HG03045 (cell line): ENCODE data around the gene LRFN2.

Experiments
- ATAC-seq: cut with Tn5 transposase; IDR thresholded peaks from one replicate; pipeline ENCODE4 v1.9.1; 2021; ENCODE audit warnings: mild to moderate bottlenecking, moderate library complexity; ENCODE audit not compliant: unreplicated experiment

LRFN2 gene

DNA sequence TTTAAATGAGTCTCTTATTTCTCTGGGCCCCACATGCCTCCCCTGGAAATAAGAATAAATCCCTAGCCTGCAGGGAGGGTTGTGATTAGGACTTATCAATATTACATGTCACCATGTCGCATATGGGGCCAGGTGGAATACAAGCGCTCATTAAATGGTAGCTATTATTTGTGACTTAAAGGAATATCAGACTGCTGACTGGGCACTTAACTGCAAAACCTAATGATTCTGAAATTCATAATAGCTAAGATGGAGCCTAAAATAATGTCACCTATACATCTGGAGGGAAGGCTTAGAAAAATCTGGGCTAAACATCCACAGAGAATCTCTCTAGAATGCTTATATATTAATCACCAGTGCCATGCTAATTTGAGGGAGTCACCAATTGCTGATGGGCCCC is 106.5 kb downstream of the LRFN2 start:
- no peak for ATAC-seq

DNA sequence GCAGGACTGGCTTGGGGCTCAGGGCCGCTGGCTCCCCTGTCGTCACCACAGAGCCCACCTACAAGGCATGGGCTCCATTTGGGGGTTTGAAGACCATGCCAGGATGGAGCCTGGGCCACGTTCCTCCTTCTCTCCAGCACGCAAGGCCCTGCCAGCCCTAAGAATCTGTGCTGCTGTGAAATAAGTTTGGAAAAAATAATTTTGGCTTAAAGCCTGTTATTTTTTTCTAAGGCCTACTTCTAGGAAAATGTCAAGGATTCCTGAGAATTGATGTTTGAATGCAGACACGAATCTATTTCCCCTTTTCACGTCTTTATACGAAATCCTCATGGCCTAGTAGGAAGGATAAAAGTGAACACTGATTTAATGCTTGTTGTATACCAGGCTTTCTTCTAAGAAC is 107.5 kb downstream of the LRFN2 start:
- ATAC-seq, result no peak

DNA sequence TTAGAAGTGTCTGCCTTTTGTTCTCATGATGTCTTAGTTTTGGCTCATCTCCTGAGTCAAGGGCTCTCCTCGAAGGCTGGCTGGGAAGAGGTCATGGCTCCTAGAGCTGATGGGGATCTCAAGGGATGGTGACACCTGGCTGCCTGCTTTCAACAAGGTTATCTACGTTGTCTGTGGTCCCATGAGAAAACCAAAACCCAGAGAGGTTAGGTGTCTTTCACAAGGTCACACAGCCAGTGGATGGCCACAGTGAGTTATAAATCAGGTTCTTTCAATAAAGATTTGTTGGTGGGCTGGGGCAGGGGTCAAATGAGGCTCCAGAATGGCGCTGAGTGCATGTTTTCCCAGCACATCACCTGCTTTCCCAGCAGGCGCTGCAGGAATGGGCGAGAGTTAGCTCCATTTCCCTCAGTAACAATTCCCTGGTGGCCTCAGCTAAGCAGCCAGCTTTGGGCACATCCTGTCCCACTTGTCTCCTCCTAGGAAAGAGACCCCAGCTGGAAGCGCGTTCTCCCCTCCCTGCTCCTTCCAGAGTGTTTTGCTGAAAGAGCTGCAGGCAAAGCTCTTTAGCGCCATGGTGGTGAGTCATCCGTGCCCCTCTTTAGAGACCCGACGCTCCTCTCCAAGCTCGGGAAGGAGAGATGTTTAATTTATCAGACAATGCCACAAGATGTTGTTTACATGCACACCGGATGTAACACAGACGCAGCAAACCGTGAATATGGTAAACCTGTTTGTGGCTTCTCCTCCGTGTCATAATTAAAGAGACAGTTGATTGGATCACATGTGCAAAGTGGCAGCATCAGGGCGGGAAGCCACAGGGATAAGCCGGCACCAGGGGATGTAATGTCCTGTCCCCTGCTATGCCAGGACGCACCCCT is 109.7 kb downstream of the LRFN2 start:
- no peak for ATAC-seq

DNA sequence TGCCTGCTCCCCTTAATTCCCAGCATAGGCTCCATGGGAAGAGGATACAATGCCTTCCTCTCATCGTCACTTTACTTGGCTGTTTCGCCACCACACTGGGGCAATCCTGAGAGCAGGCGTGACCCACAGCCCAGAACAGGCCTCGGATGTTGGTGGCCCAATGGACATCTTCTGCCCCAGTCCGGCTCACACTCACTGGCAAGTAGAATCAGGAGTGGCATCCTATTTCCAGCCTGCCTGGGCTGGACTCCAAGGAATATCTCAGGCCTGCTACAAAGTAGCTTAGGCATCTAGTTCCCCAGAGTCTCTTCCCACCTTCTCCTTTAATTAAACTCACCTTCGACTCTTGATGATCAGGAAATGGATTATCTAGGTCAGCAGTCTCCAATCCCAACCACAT is 110.5 kb downstream of the LRFN2 start:
- ATAC-seq, result no peak

DNA sequence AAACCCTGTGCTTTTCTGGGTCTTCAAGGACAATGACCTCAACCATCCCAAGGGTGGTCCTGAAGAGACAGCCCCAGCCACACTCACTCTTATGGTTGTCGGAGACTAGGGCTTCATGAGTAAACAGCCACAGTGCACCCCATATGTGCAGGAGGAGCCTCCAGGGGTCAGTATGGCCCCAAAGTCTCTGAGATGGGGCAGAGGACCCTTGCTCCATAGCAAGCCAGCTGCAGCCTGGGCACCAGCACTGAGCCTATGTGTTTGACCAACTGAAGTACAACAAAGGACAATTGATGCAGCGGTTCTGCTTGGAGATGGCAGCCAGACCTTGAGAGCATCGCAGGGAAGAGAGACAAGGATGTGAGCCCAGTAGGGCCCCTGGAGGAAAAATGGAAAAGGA is 112.2 kb downstream of the LRFN2 start:
- ATAC-seq, result no peak

DNA sequence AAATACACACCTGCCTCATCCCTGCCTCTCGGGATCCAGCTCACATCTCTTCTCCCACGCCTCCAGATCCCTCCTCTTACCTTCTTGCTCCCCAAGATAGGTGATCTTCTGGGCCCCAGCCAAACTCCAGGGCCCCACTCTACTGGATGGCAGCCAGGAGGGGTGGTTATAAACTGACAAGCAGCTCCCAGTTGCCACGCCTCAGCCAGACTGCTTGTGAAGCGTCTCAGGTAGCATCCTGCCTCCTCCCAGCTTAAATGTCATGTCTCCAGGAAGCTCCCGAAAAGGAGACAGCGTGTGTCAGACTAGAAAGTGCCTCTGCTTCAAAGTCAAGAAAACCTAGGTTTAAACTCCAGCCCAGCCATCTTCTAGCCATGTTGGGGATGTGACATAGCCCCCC is 114.1 kb downstream of the LRFN2 start:
- no peak for ATAC-seq

DNA sequence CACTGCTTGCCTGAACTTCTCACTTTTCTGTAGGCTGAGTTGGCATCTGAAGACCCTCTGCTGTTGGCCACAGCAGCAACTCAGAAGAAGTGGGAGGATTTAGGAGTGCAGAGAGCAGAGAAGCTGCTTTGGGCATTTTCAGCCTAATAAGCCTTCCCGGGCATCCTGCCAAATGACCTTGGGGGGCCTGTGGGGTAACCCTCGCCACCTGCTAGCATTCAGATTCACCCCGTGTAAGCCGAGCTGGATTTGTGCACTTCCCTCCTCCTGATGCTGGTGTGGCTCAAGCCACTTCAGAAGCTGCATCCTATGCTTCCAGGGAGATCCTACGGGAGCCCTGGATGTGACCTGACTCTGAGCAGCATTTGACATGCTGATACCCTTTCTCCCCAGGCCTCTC is 114.8 kb downstream of the LRFN2 start:
- ATAC-seq, result no peak

DNA sequence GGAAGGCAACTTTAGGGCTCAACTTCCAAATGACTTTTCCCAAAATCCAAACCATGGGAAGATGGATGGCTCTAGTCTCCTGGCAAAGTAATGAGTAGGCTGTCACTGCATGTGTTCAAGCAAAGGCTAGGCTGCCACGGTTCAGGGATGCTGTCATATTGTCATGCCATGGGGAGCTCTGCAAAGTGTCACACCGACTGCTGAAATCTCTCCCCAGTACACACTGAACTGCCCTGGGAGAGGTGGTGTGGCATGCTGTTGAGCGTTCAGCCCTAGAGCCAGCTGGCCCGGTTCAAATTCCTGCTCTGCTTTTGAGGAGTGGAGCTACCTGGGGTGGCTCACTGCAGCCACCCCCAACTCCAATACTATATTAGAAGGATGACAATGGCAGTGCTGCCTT is 115.9 kb downstream of the LRFN2 start:
- ATAC-seq, result no peak

DNA sequence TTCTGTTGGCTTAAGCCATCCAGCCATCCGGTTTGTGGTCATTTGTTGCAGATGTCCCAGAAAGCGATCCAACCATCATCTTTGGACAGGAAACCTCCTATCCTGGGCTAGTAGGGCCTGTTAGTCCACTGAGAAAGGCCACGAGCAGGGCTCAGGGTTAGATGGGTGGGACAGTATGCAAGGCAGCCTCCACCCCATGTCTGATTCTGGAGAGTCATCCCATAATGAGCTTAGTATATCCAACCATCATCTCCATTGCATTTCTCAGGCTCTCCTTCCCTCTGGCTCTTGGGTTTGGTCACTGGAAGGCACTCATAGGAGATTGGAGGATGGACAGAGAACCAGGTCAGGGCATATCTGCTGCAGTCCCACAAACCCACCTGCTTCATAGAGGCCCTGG is 117.8 kb downstream of the LRFN2 start:
- ATAC-seq, result no peak

DNA sequence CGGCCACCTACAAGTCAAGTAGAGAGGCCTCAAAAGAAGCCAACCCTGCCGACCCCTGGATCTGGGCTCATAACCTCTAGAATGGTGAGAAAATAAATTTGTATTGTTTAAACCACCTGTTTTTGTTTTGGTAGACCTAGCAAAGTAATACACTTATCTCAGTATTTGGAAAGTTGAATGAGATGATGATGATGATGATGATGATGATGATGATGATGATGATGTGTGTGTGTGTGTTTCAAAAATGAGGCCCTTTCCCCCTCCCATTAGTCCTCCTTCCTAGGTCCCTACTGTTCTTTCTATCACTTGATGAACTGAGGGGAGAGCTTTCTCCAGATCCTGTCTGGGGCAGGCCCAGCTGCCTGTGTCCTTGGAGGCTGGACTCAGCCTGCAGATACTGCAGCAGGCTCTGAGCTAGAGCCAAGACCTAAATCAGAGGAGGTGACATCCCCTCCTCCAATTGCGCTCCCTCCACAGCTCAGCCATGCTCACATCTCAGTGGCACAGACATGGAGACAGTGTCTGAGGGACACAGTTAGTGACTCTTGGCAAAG is 120.1 kb downstream of the LRFN2 start:
- no peak for ATAC-seq

DNA sequence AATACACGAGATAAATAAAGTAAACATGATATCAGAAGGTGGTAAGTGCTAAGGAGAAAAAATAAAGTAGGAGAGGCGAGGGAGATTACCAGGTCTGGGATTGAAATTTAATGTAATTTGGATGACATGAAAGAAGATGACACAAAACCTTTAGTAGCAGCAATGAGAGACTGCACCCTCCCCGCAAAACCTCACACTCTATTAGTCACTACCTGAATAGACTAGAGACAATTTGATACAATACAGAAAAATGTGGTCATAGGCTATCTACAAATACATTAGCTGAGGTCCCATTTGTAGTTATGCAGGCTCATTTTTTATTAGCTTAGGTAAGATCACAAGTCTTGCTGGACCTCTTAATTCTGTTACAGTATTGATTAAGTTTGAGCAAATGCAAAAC is 125.5 kb downstream of the LRFN2 start:
- no peak for ATAC-seq

DNA sequence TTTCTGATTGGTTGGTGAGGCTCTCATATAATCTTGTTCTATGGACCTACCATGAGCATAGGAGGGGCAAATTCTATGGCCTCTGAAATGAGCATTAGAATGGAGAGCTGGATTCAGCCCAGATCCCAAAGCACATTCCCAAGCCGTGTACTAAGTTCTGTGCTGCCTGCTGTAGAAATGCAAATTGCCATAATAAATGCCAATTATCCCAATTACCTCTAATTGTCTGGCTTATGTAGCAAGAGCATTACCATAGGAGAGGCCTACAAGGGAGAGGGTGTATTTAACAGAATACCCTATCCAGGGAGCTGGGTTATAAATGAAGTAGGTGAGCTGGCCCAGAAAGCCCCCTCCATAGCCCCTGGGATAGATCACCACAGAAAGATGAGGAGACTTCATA is 126.8 kb downstream of the LRFN2 start:
- no peak for ATAC-seq

DNA sequence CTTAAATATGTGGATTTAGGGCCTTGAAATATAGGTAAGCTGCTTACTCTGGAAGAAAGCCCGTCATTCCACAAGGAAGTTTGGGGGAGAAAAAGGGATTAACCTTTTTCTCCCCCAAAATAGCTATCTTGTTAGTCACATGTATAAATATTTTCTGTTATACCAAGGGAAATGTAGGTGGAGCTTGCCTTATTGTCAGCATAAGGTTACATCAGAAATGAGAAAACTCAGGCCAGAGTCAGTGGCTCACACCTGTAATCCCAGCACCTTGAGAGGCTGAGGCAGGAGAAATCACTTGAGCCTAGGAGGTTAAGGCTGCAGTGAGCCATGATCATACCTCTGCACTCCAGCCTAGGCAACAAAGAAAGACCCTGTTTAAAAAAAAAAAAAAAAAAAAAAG is 129.9 kb downstream of the LRFN2 start:
- no peak for ATAC-seq

DNA sequence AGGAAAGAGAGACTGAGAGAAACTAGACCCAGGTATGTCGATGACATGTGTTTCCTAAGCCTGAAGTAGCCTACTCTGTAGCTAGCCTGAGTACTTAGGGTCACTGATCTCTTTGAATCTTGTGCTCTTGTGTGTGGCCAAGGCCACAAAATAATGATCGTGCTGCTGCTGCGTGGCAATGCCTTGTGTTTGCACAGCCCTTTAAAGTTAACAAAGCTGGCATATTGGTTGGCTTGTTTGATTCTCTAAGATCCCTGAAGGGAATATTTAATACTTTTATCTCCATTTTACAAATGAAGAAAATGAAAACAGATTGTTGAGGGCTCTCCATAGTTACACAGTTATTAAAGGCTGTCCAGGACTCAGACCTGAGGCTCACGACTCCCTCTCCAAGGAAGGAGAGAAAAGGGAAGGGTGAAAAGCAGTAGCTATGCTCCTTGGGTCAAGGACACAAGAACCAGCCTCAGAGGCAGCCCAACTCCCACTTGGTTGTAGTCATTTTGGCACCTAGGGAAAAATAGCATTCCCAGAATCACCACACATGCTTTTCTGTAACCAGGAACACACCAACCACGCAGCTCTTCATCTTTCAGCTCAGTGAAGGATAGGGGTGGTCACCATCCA is 130.7 kb downstream of the LRFN2 start:
- no peak for ATAC-seq

DNA sequence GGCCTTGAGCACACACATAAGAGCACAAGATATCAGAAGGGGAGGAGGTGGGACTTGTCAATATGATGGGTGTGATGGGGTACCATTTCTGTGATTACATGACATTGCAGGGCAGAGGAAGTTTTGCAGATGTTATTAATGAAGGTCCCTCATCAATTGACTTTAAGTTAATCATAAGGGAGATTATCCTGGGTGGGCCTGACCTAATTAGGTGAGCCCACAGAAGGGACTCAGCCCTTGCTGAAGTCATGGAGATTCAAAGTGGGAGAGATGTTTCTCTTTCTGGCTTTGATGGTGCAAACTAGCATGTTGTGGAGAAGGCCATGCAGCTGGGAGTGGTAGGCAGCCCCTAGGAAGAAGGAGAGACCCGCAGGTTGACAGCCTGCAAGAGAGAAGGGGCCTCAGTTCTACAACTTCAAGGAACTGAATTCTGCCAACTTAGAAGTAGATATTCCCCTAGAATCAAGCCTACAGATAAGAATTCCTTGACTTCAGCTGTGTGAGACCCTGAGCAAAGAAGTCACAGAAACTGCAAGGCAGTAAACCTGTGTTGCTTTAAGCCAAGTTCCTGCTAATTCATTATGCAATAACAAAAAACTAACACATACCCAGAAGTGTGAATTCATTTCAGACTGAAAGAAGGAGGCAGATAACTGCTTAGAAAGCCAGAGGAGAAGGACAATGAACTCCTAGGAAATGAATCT is 131.3 kb downstream of the LRFN2 start:
- no peak for ATAC-seq

DNA sequence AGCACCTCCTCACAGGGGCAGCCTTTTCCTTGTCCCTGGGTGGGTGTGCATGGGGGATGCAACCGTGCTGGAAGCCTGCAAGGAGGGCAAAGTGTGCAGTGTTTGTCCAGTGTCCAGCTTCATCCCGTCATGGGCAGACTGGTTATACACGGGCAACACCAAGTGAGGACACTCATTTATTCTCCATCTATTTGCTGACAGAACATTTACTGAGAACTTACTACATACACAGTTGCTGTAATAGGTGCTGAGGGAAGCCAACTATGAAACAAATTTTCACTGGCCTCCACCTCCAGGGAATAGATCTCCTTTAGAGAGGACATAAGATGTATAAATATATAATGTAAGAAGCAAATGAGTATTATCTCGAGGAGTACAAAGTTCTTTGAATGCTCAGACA is 136.7 kb downstream of the LRFN2 start:
- ATAC-seq, result no peak

DNA sequence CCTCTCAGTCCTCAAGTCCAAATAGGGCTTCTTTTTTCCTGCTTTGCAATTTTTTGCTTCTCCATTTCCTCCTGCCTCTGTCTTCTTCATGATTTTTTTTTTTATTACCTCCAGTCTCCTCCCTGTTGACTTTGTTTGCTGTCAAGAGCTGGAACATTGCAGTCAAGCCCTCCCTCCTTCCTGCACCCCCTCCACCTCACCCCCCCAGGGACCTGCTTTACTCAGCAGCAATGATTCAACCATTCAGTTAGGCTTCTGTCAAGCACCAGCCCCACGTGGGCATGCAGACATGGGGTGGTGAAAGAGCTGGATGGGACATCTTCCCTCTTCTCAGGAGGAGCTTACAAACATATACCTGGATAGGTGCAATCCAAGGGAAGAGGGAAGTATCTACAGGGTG is 142.4 kb downstream of the LRFN2 start:
- no peak for ATAC-seq

DNA sequence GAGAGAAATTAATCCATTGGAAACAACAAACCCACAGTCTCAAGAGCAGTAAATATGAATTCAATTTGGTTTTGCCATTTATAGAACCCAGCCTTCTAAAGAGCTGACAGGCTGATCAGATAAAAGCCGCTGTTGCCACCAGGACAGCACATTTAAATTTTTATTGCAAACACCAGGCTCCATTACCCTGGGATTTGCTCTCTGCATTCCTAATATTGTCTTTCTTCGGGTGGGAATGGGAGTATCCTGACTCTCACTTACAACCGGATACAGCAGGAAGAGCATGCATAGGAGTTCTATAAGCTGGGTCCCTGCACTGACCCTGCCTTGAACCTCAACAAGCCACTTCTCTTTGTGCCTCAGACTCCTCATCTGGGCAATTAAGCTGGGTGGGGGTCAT is 142.9 kb downstream of the LRFN2 start:
- no peak for ATAC-seq

DNA sequence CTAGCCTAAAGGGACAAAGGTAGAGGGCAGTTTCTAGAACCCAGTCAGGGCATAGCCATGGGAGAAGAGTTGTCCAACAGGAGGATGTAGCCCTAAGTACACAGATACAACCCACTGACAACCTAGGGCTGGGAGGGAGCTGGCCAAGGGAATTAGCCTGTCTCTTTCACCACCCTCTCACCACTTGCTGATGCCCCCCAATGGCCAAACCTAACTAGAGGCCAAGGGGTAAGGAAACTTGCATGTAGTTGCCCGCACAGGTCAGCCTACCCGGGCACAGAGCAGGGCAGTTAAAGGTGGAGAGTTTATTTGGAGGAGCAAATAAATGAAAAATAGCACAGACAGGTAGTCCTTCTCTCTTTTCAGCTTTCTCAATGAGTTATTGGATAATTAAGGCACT is 143.3 kb downstream of the LRFN2 start:
- no peak for ATAC-seq

DNA sequence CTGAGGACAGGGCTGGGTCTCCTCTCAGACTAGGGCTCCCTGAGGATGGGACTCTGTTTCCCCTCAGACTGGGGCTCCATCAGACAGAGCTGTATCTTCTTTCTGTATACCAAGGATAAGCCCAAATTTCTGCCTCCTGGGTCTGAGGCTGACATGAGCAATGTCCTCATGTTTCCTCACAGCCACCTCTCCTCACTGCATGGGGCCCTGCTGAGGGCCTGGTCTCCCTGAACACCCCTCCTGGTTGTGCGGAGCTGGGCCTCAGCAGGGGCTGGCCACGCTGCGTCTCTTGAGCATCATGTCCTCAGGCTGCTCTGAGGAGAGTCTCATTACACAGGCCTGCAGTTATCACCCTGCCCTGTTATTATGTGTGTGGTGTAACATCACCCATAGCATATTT is 144.6 kb downstream of the LRFN2 start:
- no peak for ATAC-seq

DNA sequence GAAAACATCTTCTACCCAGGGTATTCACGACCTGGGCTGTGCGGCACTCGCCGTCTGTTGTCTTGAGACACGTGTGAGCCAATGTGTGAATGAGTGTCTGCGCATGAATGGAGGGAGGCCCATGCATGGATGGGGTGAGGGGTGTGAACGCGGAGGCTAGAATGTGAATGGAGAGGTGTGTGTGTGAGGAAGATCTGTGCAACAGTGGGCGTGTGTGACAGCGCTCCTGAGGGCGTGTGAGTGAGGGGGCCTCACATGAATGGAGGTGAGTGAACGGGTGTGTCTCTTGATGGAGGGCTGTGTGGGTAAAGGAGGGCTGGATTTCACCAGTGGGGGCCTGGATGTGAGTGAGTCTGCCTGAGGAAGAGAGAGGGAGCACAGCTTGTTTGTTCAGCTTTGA is 146.0 kb downstream of the LRFN2 start:
- ATAC-seq, result no peak

DNA sequence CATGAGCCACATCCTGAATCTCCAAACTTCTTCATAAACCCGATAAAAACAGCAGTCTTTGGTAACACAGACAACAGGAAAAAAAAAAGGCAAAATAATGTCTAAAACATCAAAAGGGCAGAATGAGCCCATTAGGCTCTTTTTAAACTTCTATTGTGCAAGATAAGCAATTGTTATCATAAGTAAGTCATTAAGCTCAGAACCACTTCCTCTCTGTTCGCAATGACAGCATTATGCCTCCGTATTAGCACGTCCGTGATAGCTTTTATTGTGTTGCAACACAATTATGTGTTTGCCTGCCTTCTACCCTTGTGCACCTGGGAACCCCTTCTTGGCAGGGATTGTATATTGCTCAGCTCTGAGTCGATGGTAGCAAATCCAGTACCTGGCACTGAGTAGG is 147.1 kb downstream of the LRFN2 start:
- ATAC-seq, result no peak
